HEK293 (cell line): ENCODE data around the gene TIMP2.

Experiments used
- KLF16 ChIP-seq: fragments of 450-650 bp; formaldehyde crosslinking; IDR thresholded peaks from 2 replicates; pipeline ENCODE4 v1.5.1; 2017; ENCODE audit warnings: missing biosample characterization, missing genetic modification characterization
- SP7 ChIP-seq: fragments of 450-650 bp; formaldehyde crosslinking; IDR thresholded peaks from 2 replicates; pipeline ENCODE4 v1.5.1; 2016; ENCODE audit warnings: missing biosample characterization, missing genetic modification characterization
- ZNF747 ChIP-seq: fragments of 450-650 bp; formaldehyde crosslinking; IDR thresholded peaks from 2 replicates; pipeline ENCODE4 v1.5.1; 2016; ENCODE audit warnings: missing biosample characterization, missing genetic modification characterization
- ZSCAN18 ChIP-seq: fragments of 450-650 bp; formaldehyde crosslinking; IDR thresholded peaks from 2 replicates; pipeline ENCODE4 v1.5.1; 2016; ENCODE audit warnings: missing biosample characterization, missing genetic modification characterization
- TF ChIP-seq, protein P1 (sequence below): fragments of 450-650 bp; formaldehyde crosslinking; conservative IDR thresholded peaks from 2 replicates; pipeline ENCODE4 v1.5.1; 2016; ENCODE audit warnings: low read depth, missing biosample characterization, missing genetic modification characterization
- TF ChIP-seq, protein P2 (sequence below): fragments of 450-650 bp; formaldehyde crosslinking; IDR thresholded peaks from 2 replicates; pipeline ENCODE4 v1.5.1; 2016; ENCODE audit warnings: missing biosample characterization, missing genetic modification characterization

DNA sequence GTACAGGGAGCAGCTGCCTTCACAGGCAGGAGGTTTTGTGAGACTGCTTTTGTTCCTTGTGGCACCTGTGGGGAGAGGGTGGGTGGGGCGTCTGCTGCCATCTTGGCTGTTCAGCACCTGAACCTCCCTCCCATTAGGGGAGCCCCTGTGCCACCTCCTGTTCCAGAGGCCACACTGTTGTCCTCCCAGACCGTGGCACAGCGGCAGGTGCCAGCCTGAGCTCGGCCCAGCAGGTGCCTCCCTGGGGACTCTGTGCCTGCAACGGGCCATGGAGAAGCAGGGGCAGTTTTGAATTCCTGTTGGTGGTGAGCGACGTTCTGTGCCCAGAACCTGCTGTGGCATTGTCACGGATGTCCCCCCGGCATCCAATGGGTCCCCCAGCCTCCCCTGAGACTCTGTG, 44.7 kb upstream of the TIMP2 start:
- TF ChIP-seq, protein P1, sequence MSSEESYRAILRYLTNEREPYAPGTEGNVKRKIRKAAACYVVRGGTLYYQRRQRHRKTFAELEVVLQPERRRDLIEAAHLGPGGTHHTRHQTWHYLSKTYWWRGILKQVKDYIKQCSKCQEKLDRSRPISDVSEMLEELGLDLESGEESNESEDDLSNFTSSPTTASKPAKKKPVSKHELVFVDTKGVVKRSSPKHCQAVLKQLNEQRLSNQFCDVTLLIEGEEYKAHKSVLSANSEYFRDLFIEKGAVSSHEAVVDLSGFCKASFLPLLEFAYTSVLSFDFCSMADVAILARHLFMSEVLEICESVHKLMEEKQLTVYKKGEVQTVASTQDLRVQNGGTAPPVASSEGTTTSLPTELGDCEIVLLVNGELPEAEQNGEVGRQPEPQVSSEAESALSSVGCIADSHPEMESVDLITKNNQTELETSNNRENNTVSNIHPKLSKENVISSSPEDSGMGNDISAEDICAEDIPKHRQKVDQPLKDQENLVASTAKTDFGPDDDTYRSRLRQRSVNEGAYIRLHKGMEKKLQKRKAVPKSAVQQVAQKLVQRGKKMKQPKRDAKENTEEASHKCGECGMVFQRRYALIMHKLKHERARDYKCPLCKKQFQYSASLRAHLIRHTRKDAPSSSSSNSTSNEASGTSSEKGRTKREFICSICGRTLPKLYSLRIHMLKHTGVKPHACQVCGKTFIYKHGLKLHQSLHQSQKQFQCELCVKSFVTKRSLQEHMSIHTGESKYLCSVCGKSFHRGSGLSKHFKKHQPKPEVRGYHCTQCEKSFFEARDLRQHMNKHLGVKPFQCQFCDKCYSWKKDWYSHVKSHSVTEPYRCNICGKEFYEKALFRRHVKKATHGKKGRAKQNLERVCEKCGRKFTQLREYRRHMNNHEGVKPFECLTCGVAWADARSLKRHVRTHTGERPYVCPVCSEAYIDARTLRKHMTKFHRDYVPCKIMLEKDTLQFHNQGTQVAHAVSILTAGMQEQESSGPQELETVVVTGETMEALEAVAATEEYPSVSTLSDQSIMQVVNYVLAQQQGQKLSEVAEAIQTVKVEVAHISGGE, result no peak
- TF ChIP-seq ZSCAN18 (tag by site-specific recombination) (no peak), ZNF747 (tag by site-specific recombination) (no peak), SP7 (no peak), KLF16 (no peak)
- TF ChIP-seq, protein P2, sequence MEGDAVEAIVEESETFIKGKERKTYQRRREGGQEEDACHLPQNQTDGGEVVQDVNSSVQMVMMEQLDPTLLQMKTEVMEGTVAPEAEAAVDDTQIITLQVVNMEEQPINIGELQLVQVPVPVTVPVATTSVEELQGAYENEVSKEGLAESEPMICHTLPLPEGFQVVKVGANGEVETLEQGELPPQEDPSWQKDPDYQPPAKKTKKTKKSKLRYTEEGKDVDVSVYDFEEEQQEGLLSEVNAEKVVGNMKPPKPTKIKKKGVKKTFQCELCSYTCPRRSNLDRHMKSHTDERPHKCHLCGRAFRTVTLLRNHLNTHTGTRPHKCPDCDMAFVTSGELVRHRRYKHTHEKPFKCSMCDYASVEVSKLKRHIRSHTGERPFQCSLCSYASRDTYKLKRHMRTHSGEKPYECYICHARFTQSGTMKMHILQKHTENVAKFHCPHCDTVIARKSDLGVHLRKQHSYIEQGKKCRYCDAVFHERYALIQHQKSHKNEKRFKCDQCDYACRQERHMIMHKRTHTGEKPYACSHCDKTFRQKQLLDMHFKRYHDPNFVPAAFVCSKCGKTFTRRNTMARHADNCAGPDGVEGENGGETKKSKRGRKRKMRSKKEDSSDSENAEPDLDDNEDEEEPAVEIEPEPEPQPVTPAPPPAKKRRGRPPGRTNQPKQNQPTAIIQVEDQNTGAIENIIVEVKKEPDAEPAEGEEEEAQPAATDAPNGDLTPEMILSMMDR (tag by site-specific recombination), result no peak
